Ammon's horn (tissue), 1 donor: ENCODE data around the gene ANKRD65.
"Not testable (repeated sequence)": the region's sequence is repeated elsewhere in the genome, so short reads cannot be mapped to it uniquely, and the experiment has no call there.

Experiments used
- DNase-seq: peaks from one replicate; pipeline ENCODE4 v3.0.0-alpha.2; 2016; ENCODE audit warnings: low spot score

ANKRD65 gene

GRCh38 chr1:1393428-1393827 lies 27.6 kb downstream of the ANKRD65 start:
- no peak for DNase-seq

- DNase-seq: no peak
Measured at GRCh38 chr1:1393014-1393413, 28.1 kb downstream of the ANKRD65 start.

GRCh38 chr1:1391225-1391624 lies 29.9 kb downstream of the ANKRD65 start:
- DNase-seq: no peak

GRCh38 chr1:1390675-1391074 lies 30.4 kb downstream of the ANKRD65 start:
- no peak for DNase-seq

- DNase-seq: no peak
Measured at GRCh38 chr1:1388078-1388472, 33.0 kb downstream of the ANKRD65 start.

GRCh38 chr1:1387098-1388077 lies 33.7 kb downstream of the ANKRD65 start:
- no peak for DNase-seq

- DNase-seq: no peak
Measured at GRCh38 chr1:1385931-1386330, 35.1 kb downstream of the ANKRD65 start.

GRCh38 chr1:1385339-1385738 lies 35.7 kb downstream of the ANKRD65 start:
- DNase-seq: not testable (repeated sequence)

- DNase-seq: no peak
Measured at GRCh38 chr1:1381294-1381693, 39.8 kb downstream of the ANKRD65 start.

GRCh38 chr1:1380860-1381259 lies 40.2 kb downstream of the ANKRD65 start:
- no peak for DNase-seq

GRCh38 chr1:1377540-1378205 lies 43.4 kb downstream of the ANKRD65 start:
- no peak for DNase-seq

- DNase-seq: no peak
Measured at GRCh38 chr1:1376551-1377226, 44.4 kb downstream of the ANKRD65 start.

- peak; percentile 99 for DNase-seq
Measured at GRCh38 chr1:1374929-1375662, 46.0 kb downstream of the ANKRD65 start, which contains the start of gene AURKAIP1. Gene AURKAIP1 (minus strand): TSS chr1:1375207. CDS start chr1:1374756, 451 bp downstream.

- no peak for DNase-seq
Measured at GRCh38 chr1:1374589-1374928, 46.5 kb downstream of the ANKRD65 start.

- no peak for DNase-seq
Measured at GRCh38 chr1:1373815-1374588, 47.1 kb downstream of the ANKRD65 start.

- no peak for DNase-seq
Measured at GRCh38 chr1:1373051-1373814, 47.8 kb downstream of the ANKRD65 start.

GRCh38 chr1:1371746-1372711 lies 49.0 kb downstream of the ANKRD65 start:
- DNase-seq: no peak

GRCh38 chr1:1371364-1371745 lies 49.7 kb downstream of the ANKRD65 start:
- DNase-seq: no peak

GRCh38 chr1:1370771-1371300 lies 50.2 kb downstream of the ANKRD65 start:
- DNase-seq: no peak
